DMS79 (cell line): Measurements from ENCODE around the gene ZNF14.
"Not testable (repeated sequence)": the region's sequence is repeated elsewhere in the genome, so short reads cannot be mapped to it uniquely, and the experiment has no call there.

Experiments used
- DNase-seq: peaks from one replicate; lab custom pipeline; 2025; lab: John Stamatoyannopoulos, UW

ZNF14 gene

GRCh38 chr19:19732579-19733501, at the start of gene ZNF14:
Gene ZNF14, minus strand, starts transcription at chr19:19733112. Its CDS starts 154 bp downstream, at chr19:19732958.
- peak; percentile 91 for DNase-seq

GRCh38 chr19:19781791-19782190, 48.9 kb upstream of the ZNF14 start:
- peak; percentile 90 for DNase-seq

- no peak for DNase-seq
Observed at GRCh38 chr19:19778666-19779065, 45.8 kb upstream of the ZNF14 start.

GRCh38 chr19:19777692-19778091, 44.8 kb upstream of the ZNF14 start:
- no peak for DNase-seq

GRCh38 chr19:19776206-19777008, 43.5 kb upstream of the ZNF14 start:
- peak; percentile 96 for DNase-seq

- DNase-seq, result no peak
Observed at GRCh38 chr19:19775891-19776205, 42.9 kb upstream of the ZNF14 start.

GRCh38 chr19:19774354-19775033, 41.6 kb upstream of the ZNF14 start:
- no peak for DNase-seq

GRCh38 chr19:19771963-19772362, 39.1 kb upstream of the ZNF14 start:
- not testable (repeated sequence) for DNase-seq

GRCh38 chr19:19769971-19770370, 37.1 kb upstream of the ZNF14 start:
- not testable (repeated sequence) for DNase-seq

GRCh38 chr19:19758164-19758563, 25.3 kb upstream of the ZNF14 start:
- DNase-seq, result no peak

GRCh38 chr19:19752760-19753403, 20.0 kb upstream of the ZNF14 start:
- DNase-seq, result no peak

GRCh38 chr19:19751846-19752245, 18.9 kb upstream of the ZNF14 start:
- no peak for DNase-seq

GRCh38 chr19:19750842-19751790, 18.2 kb upstream of the ZNF14 start:
- no peak for DNase-seq

GRCh38 chr19:19749908-19750841, 17.3 kb upstream of the ZNF14 start:
- no peak for DNase-seq

- DNase-seq, result no peak
Observed at GRCh38 chr19:19749117-19749907, 16.4 kb upstream of the ZNF14 start.

GRCh38 chr19:19748249-19748938, 15.5 kb upstream of the ZNF14 start:
- DNase-seq, result no peak

- no peak for DNase-seq
Observed at GRCh38 chr19:19747357-19748220, 14.7 kb upstream of the ZNF14 start.
